B cell (primary cell): ENCODE results near the gene CAMK1D.

ENCODE experiments used
- EZH2 ChIP-seq: IDR thresholded peaks from 2 replicates; pipeline ENCODE4 v1.6.1; 2012; ENCODE audit warnings: borderline replicate concordance, low read depth, mild to moderate bottlenecking, moderate library complexity, low read length; ENCODE audit not compliant: insufficient read depth, poor library complexity, severe bottlenecking
- TF ChIP-seq, protein P1 (sequence below): fragments of 200-600 bp; IDR thresholded peaks from one replicate; pipeline ENCODE4 v1.8.0; 2022; ENCODE audit warnings: antibody characterized with exemption, mild to moderate bottlenecking

DNA sequence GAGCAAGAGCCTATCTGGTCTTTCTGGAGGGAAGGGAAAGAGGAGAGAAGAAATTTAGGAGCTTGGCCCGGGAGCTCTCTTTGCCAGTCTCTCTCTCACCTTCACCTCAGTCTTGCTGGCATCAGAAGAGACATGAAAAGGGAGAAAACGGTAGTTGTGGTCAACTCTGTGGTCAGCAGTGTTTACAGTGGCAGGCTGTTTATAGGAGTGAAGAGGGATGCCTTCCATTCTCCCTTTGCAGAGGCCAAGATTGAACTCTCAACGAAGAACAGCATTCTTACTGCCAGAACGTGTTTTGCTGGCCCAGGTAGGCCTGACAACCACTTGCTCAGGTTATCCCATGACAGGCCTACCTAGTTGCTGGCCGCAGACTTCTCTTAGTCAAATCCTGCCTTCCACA is 518.9 kb downstream of the CAMK1D start:
- TF ChIP-seq, protein P1, sequence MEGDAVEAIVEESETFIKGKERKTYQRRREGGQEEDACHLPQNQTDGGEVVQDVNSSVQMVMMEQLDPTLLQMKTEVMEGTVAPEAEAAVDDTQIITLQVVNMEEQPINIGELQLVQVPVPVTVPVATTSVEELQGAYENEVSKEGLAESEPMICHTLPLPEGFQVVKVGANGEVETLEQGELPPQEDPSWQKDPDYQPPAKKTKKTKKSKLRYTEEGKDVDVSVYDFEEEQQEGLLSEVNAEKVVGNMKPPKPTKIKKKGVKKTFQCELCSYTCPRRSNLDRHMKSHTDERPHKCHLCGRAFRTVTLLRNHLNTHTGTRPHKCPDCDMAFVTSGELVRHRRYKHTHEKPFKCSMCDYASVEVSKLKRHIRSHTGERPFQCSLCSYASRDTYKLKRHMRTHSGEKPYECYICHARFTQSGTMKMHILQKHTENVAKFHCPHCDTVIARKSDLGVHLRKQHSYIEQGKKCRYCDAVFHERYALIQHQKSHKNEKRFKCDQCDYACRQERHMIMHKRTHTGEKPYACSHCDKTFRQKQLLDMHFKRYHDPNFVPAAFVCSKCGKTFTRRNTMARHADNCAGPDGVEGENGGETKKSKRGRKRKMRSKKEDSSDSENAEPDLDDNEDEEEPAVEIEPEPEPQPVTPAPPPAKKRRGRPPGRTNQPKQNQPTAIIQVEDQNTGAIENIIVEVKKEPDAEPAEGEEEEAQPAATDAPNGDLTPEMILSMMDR = no peak
- TF ChIP-seq EZH2 = no peak
